Measurements from ENCODE around the gene HLX. TPM values are rescaled to one million over a fixed set of nuclear protein-coding genes. Genes with fewer than 3 reads are reported as not detected.

HLX gene
- total RNA-seq, 4 donors from 2014 or later: 4.2 to 18.4 (median 9.3) TPM

GRCh38 chr1:220882061-220882891 lies 3.0 kb downstream of the HLX start:
- TF ChIP-seq POLR2AphosphoS5 (IDR thresholded peaks at IDR 0.05) (peak; percentile 5 to 32 (median 9)), EP300 (IDR thresholded peaks at IDR 0.05; ENCODE audit: low read depth) (no peak), POLR2A (IDR thresholded peaks at IDR 0.05) (peak; percentile 25)
- TF ChIP-seq, protein P1, sequence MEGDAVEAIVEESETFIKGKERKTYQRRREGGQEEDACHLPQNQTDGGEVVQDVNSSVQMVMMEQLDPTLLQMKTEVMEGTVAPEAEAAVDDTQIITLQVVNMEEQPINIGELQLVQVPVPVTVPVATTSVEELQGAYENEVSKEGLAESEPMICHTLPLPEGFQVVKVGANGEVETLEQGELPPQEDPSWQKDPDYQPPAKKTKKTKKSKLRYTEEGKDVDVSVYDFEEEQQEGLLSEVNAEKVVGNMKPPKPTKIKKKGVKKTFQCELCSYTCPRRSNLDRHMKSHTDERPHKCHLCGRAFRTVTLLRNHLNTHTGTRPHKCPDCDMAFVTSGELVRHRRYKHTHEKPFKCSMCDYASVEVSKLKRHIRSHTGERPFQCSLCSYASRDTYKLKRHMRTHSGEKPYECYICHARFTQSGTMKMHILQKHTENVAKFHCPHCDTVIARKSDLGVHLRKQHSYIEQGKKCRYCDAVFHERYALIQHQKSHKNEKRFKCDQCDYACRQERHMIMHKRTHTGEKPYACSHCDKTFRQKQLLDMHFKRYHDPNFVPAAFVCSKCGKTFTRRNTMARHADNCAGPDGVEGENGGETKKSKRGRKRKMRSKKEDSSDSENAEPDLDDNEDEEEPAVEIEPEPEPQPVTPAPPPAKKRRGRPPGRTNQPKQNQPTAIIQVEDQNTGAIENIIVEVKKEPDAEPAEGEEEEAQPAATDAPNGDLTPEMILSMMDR (IDR thresholded peaks at IDR 0.05): peak in 2 of 5 experiments; percentile 21 to 24
- intact Hi-C loops (cut with DNase I; ENCODE audit: low total_unique reads) (loop anchor here (5.0 to 10.0 kb wide), 3 partner anchors 70 to 353 kb away; no protein-coding TSS in a partner anchor), in situ Hi-C loops (cut with MboI; ENCODE audit: low pct_ligation_motif_present in 1 of 4, low pct_unique_long_range_greater_than_20kb in 1 of 4, low sequenced_read_pairs in 3 of 4) (loop anchor here in 1 of 4 donors (25.0 kb wide), 2 partner anchors 555 to 855 kb away; partner anchors contain the start of gene DUSP10)
- no peaks in the 10 kb centered on the region for H3K36me3 ChIP-seq
- no peaks in the 10 kb centered on the region for H3K9me3 ChIP-seq
- 55 to 59% methylated on average over 3 to 34 of the region's 34 CpGs for WGBS, 2 donors (ENCODE audit: low coverage in 1 of 2)
- peak overlapping the region; percentile 92 to 99 (median 96) for H3K27ac ChIP-seq
- DNase-seq: peak; percentile 46
- H3K4me1 ChIP-seq: peaks cover 0 to 69% (median 17%) of the 10 kb centered on the region in 4 donors
- H3K27me3 ChIP-seq: peaks cover 92% of the 10 kb centered on the region
- peak overlapping the region; percentile 30 to 93 (median 62) for H3K4me3 ChIP-seq

GRCh38 chr1:220884109-220884980 lies 5.1 kb downstream of the HLX start:
- H3K4me1 ChIP-seq: peaks cover 0 to 49% (median 10%) of the 10 kb centered on the region in 4 donors
- peak overlapping the region in 2 of 4 donors; percentile 14 to 93 for H3K4me3 ChIP-seq
- H3K27ac ChIP-seq: peak overlapping the region; percentile 92 to 99 (median 96)
- 72% methylated on average over 59 of the region's 59 CpGs; no CpG with 5 or more reads in 1 of the 2 donors for WGBS, 2 donors (ENCODE audit: low coverage in 1 of 2)
- TF ChIP-seq POLR2A (IDR thresholded peaks at IDR 0.05) (no peak), EP300 (IDR thresholded peaks at IDR 0.05; ENCODE audit: low read depth) (no peak), POLR2AphosphoS5 (IDR thresholded peaks at IDR 0.05) (no peak)
- TF ChIP-seq, protein P1 (IDR thresholded peaks at IDR 0.05): no peak
- H3K9me3 ChIP-seq: no peaks in the 10 kb centered on the region
- H3K36me3 ChIP-seq: no peaks in the 10 kb centered on the region
- DNase-seq: no peak
- peaks cover 94% of the 10 kb centered on the region for H3K27me3 ChIP-seq
- in situ Hi-C loops (cut with MboI; ENCODE audit: low pct_ligation_motif_present in 1 of 4, low pct_unique_long_range_greater_than_20kb in 1 of 4, low sequenced_read_pairs in 3 of 4) (loop anchor here in 1 of 4 donors (25.0 kb wide), 2 partner anchors 553 to 853 kb away; partner anchors contain the start of gene DUSP10), intact Hi-C loops (cut with DNase I; ENCODE audit: low total_unique reads) (loop anchor here (5.0 to 10.0 kb wide), 3 partner anchors 72 to 350 kb away; no protein-coding TSS in a partner anchor)

GRCh38 chr1:220884981-220885918 lies 6.0 kb downstream of the HLX start:
- Histone ChIP-seq H3K4me3 (peak overlapping the region in 2 of 4 donors; percentile 14 to 93), H3K4me1 (peaks cover 0 to 43% (median 10%) of the 10 kb centered on the region in 4 donors), H3K27me3 (peaks cover 94% of the 10 kb centered on the region), H3K27ac (peak overlapping the region; percentile 92 to 99 (median 96)), H3K36me3 (no peaks in the 10 kb centered on the region), H3K9me3 (no peaks in the 10 kb centered on the region)
- intact Hi-C loops (cut with DNase I; ENCODE audit: low total_unique reads) (loop anchor here (5.0 to 10.0 kb wide), 3 partner anchors 73 to 350 kb away; no protein-coding TSS in a partner anchor), in situ Hi-C loops (cut with MboI; ENCODE audit: low pct_ligation_motif_present in 1 of 4, low pct_unique_long_range_greater_than_20kb in 1 of 4, low sequenced_read_pairs in 3 of 4) (loop anchor here in 1 of 4 donors (25.0 kb wide), 2 partner anchors 552 to 852 kb away; partner anchors contain the start of gene DUSP10)
- TF ChIP-seq EP300 (IDR thresholded peaks at IDR 0.05; ENCODE audit: low read depth): no peak
- TF ChIP-seq POLR2AphosphoS5 (IDR thresholded peaks at IDR 0.05): no peak
- TF ChIP-seq POLR2A (IDR thresholded peaks at IDR 0.05): no peak
- TF ChIP-seq, protein P1 (IDR thresholded peaks at IDR 0.05): no peak
- WGBS, 2 donors (ENCODE audit: low coverage in 1 of 2): 80 to 82% methylated on average over 8 to 19 of the region's 19 CpGs
- no peak for DNase-seq

Measured in transverse colon (tissue), 4 donors.